Gastroesophageal sphincter (tissue), 4 donors: ENCODE results near the gene FAM229A. TPM values are rescaled to one million over a fixed set of nuclear protein-coding genes. Genes with fewer than 3 reads are reported as not detected.

Source experiments
- ATAC-seq: fragments of 150-250 bp; one replicate; pipeline ENCODE4 v1.9.1; 2016; ENCODE audit warnings: mild to moderate bottlenecking, moderate library complexity
- H3K27ac ChIP-seq, 4 donors: fragments of 200-600 bp; sonication (generic) in 3 of 4; 1 replicate in 3 of 4; 2 replicates in 1 of 4; pipeline ENCODE4 v1.5.1; 2016 to 2019
- H3K27me3 ChIP-seq: fragments of 200-600 bp; sonication (generic); one replicate; pipeline ENCODE4 v1.5.1; 2019
- H3K36me3 ChIP-seq, 2 donors: fragments of 200-600 bp; sonication (generic); one replicate each; pipeline ENCODE4 v1.5.1; 2019; ENCODE audit warnings: control low read depth in 1 of 2
- H3K4me1 ChIP-seq, 3 donors: fragments of 200-600 bp; sonication (generic); 1 replicate in 2 of 3; 2 replicates in 1 of 3; pipeline ENCODE4 v1.5.1; 2016 to 2019; ENCODE audit warnings: control low read depth in 2 of 3
- H3K4me3 ChIP-seq, 2 donors: fragments of 200-600 bp; sonication (generic); one replicate each; pipeline ENCODE4 v1.5.1; 2019; ENCODE audit warnings: mild to moderate bottlenecking in 1 of 2, moderate library complexity in 1 of 2
- H3K9me3 ChIP-seq, 3 donors: fragments of 200-600 bp; sonication (generic); one replicate each; pipeline ENCODE4 v1.5.1; 2017 to 2019; ENCODE audit warnings: control low read depth in 2 of 3
- EP300 ChIP-seq: sonication (generic); formaldehyde crosslinking; IDR thresholded peaks from one replicate; pipeline ENCODE4 v1.6.1; 2017; ENCODE audit warnings: antibody characterized with exemption, mild to moderate bottlenecking
- POLR2A ChIP-seq, 2 donors: fragments of 450-650 bp; IDR thresholded peaks; one replicate each; pipeline ENCODE4 v1.6.1; 2017; ENCODE audit warnings: antibody characterized with exemption in 2 of 2, mild to moderate bottlenecking in 2 of 2, moderate library complexity in 1 of 2
- POLR2AphosphoS5 ChIP-seq: sonication (generic); formaldehyde crosslinking; IDR thresholded peaks from one replicate; pipeline ENCODE4 v1.6.1; 2017; ENCODE audit warnings: antibody characterized with exemption
- WGBS, 2 donors: methylation state at CpG; one replicate each; pipeline ENCODE4 v1.1.5; 2018; ENCODE audit warnings: low coverage in 1 of 2; 5-methylcytosine and 5-hydroxymethylcytosine counted together
- total RNA-seq, 4 donors: library from RNA; depleted of rRNA; stranded (reverse); fragments of >200 nt; gene quantifications; one replicate each; pipeline ENCODE4 v1.1.0, GENCODE V29; 2016
- TF ChIP-seq, protein P1 (sequence below), 4 experiments: fragments of 200-600 bp in 2 of 4; fragments of 450-650 bp in 2 of 4; sonication (generic) in 1 of 4; IDR thresholded peaks; one replicate each; pipeline ENCODE4 v1.5.1; 2017 to 2019; ENCODE audit warnings: antibody characterized with exemption in 4 of 4, mild to moderate bottlenecking in 2 of 4, moderate library complexity in 2 of 4

The FAM229A gene
- total RNA-seq, 4 donors from 2014 or later, result 0.74 to 7.6 (median 4.9) TPM

DNA sequence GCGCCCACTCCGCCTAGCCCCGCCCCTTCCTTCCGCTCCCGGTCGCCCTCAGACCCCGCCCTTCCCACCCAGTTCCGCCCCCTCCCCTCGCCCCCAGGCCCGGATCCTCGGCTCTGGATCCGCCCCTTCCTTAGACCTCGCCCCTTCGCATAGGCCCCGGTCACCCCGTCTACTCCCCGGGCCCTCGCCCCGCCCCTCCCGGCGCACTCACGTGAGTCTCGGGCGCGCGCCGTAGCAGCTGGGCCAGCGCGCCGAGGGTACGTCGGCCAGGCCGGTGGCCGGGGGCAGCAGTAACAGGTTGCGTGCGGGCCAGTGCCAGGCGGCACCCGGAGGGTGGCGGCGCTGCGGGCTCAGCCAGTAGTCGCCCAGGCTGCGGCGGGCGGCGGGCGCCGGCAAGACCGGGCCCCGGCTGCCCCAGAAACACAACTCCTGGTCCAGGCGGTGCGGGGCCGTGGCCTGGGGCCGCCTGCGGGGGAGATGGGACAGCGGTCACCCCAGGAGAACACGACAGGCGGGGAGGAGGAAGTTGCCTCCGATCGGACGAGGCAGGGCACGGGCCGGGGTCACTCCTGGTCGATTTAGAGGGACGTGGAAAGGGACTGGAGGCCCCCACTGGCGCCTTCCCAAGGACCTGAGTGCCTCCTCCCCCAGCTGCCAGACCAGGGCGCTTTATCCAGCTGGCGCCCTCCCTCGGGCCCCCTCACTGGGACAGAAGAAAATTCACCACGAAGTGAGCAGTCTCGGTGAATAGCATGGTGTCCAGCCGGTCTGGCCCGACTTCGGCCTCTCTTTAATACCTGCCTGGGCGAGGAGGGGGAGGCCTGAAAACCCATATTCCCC lies 10.7 kb downstream of the FAM229A start:
- peaks cover 0 to 7% of the 10 kb centered on the region in 2 donors for H3K36me3 ChIP-seq
- peak; percentile 92 to 93 for TF ChIP-seq POLR2A (IDR thresholded peaks at IDR 0.05)
- no peak for TF ChIP-seq EP300
- peak; percentile 90 for TF ChIP-seq POLR2AphosphoS5
- TF ChIP-seq, protein P1, sequence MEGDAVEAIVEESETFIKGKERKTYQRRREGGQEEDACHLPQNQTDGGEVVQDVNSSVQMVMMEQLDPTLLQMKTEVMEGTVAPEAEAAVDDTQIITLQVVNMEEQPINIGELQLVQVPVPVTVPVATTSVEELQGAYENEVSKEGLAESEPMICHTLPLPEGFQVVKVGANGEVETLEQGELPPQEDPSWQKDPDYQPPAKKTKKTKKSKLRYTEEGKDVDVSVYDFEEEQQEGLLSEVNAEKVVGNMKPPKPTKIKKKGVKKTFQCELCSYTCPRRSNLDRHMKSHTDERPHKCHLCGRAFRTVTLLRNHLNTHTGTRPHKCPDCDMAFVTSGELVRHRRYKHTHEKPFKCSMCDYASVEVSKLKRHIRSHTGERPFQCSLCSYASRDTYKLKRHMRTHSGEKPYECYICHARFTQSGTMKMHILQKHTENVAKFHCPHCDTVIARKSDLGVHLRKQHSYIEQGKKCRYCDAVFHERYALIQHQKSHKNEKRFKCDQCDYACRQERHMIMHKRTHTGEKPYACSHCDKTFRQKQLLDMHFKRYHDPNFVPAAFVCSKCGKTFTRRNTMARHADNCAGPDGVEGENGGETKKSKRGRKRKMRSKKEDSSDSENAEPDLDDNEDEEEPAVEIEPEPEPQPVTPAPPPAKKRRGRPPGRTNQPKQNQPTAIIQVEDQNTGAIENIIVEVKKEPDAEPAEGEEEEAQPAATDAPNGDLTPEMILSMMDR (IDR thresholded peaks at IDR 0.05), result peak in 3 of 4 experiments; percentile 4 to 11 (median 9)
- H3K4me3 ChIP-seq, result peak overlapping the region; percentile 64 to 90
- peak overlapping the region; percentile 82 to 97 (median 94) for H3K27ac ChIP-seq
- H3K9me3 ChIP-seq, result no peaks in the 10 kb centered on the region
- WGBS, 2 donors, result 0% methylated on average over 3 of the region's 75 CpGs; no CpG with 5 or more reads in 1 of the 2 donors
- peak; percentile 94 for ATAC-seq
- peaks cover 0 to 55% (median 25%) of the 10 kb centered on the region in 3 donors for H3K4me1 ChIP-seq
- H3K27me3 ChIP-seq, result no peaks in the 10 kb centered on the region

DNA sequence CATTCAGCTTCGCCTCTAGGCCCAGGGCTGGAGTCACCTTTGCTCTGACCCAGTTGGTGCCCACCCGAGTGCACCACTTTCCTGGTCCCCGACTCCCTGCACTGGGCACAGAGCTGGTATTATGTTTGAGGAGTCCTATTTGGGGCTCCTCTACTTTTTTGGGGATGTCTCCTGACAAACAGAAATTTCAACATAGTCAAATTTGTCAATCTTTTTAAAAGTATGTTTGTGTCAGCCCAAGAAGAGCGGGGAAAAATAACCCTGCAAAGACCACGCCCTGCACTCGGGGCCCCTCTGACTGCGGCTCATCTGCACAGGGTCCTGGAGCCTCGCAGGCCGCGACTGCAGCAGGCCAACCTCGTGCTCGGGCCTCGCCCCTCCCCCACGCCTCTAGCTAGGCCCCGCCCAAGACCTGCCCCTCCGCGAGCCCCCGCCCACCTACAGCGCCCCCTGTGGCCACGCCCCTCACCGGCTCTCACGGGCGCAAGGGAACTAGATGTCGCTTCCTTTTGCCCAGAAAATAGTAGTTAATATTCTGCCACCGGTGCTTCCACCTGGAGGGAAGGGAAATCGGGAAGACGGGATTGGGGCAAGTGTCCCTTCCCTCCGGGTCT lies 11.4 kb downstream of the FAM229A start:
- peaks cover 0 to 7% of the 10 kb centered on the region in 2 donors for H3K36me3 ChIP-seq
- no peaks in the 10 kb centered on the region for H3K9me3 ChIP-seq
- H3K27ac ChIP-seq, result peak overlapping the region; percentile 82 to 97 (median 94)
- no peaks in the 10 kb centered on the region for H3K27me3 ChIP-seq
- 0 to 100% methylated on average over 1 to 2 of the region's 28 CpGs for WGBS, 2 donors
- TF ChIP-seq POLR2AphosphoS5, result no peak
- TF ChIP-seq, protein P1 (IDR thresholded peaks at IDR 0.05), result peak in 3 of 4 experiments; percentile 30 to 91 (median 57)
- TF ChIP-seq POLR2A (IDR thresholded peaks at IDR 0.05), result no peak
- no peak for TF ChIP-seq EP300
- H3K4me1 ChIP-seq, result peaks cover 0 to 55% (median 25%) of the 10 kb centered on the region in 3 donors
- ATAC-seq, result peak; percentile 71
- peak overlapping the region; percentile 64 to 90 for H3K4me3 ChIP-seq

DNA sequence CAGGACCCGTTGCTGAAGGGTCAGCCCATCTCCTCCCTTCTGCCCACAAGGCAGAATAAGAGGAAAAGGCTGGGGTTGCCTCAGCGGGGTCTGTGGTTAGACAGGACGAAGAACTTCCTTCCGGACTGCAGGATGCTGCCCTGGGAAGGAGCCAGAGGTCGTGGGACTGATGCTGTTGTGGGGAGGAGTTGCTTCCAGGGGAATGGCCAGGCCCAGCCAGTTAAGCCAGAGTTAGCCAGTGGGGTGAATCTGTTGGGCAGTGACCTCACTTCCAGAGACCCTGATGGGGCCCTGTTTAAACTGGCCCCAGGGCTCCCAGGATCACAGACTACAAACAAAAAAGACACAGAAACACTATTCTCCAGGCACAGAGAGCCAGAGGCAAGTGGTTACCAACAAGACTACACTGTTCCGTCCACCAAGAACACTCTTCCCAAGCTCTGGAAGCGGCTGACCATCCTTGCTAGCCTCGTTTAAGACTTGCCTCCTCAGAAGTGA lies 13.0 kb downstream of the FAM229A start:
- H3K36me3 ChIP-seq, result no peaks in the 10 kb centered on the region
- H3K9me3 ChIP-seq, result no peaks in the 10 kb centered on the region
- no peak for ATAC-seq
- no peak overlapping the region for H3K4me3 ChIP-seq
- no peak for TF ChIP-seq POLR2A (IDR thresholded peaks at IDR 0.05)
- TF ChIP-seq EP300, result no peak
- TF ChIP-seq, protein P1 (IDR thresholded peaks at IDR 0.05), result no peak
- TF ChIP-seq POLR2AphosphoS5, result no peak
- WGBS, 2 donors, result 0 to 69% methylated on average over 2 to 3 of the region's 8 CpGs
- no peaks in the 10 kb centered on the region for H3K27me3 ChIP-seq
- peak overlapping the region in 3 of 4 donors; percentile 37 to 94 (median 39) for H3K27ac ChIP-seq
- peaks cover 0 to 45% (median 25%) of the 10 kb centered on the region in 3 donors for H3K4me1 ChIP-seq

DNA sequence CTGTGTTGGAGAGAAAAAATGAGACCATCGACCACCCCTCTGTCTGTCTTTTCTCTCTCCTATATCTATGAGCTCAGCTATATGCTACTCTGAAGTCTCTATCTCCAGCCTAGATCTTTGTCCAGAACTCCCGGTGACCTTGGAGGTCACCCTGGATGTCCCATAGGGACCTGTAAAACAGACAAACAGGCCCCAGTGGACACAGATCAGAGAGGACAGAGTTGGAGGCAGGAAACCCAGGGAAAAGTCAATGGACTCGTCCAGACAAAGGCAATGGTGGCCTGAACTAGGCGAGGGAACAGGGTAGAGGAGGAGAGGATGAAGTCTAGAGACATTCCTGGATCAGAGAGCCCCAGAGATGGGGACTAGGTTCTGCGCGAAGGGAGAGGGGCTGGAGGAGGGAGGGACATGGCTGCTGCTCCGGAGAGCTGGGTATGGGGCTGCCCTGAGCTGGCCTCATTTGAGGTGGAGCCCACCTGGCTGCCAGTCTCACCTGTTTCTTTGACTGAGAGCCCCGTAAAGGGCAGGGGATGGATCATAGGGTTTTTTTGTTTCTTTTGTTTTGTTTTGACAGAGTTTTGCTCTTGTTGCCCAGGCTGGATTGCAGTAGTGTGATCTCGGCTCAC lies 15.6 kb downstream of the FAM229A start:
- TF ChIP-seq, protein P1 (IDR thresholded peaks at IDR 0.05), result no peak
- TF ChIP-seq POLR2A (IDR thresholded peaks at IDR 0.05) (no peak), EP300 (no peak)
- no peaks in the 10 kb centered on the region for H3K36me3 ChIP-seq
- no peaks in the 10 kb centered on the region for H3K9me3 ChIP-seq
- H3K27ac ChIP-seq, result no peak overlapping the region
- WGBS, 2 donors, result 75 to 77% methylated on average over 5 of the region's 9 CpGs
- no peaks in the 10 kb centered on the region for H3K27me3 ChIP-seq
- H3K4me1 ChIP-seq, result peaks cover 0 to 19% (median 4%) of the 10 kb centered on the region in 3 donors
- no peak for ATAC-seq
- H3K4me3 ChIP-seq, result no peak overlapping the region
